MM.1S (cell line): ENCODE results near the gene LMX1B.

Source experiments
- DNase-seq: peaks from one replicate; pipeline ENCODE4 v3.0.0-alpha.2; 2015
- H2AFZ ChIP-seq: fragments of 300-600 bp; sonication (generic); 2 replicates; pipeline ENCODE4 v1.6.0; 2016; ENCODE audit warnings: antibody characterized with exemption, low read length
- H3F3A ChIP-seq: fragments of 300-600 bp; sonication (generic); 2 replicates; pipeline ENCODE4 v1.6.1; 2016; ENCODE audit warnings: mild to moderate bottlenecking, antibody characterized with exemption, low read length, moderate library complexity, mixed read lengths; ENCODE audit not compliant: insufficient read depth
- H3K27ac ChIP-seq: fragments of 300-600 bp; sonication (generic); 2 replicates; pipeline ENCODE4 v1.5.1; 2016; ENCODE audit warnings: mild to moderate bottlenecking, low read length
- H3K27me3 ChIP-seq: fragments of 300-600 bp; sonication (generic); replicated peaks from 2 replicates; pipeline ENCODE4 v1.6.0; 2016; ENCODE audit warnings: low read length; ENCODE audit not compliant: insufficient read depth
- H3K36me3 ChIP-seq: fragments of 300-600 bp; sonication (generic); replicated peaks from 2 replicates; pipeline ENCODE4 v1.6.1; 2016; ENCODE audit warnings: mild to moderate bottlenecking, low read length, mixed read lengths; ENCODE audit not compliant: insufficient read depth
- H3K4me1 ChIP-seq: fragments of 300-600 bp; sonication (generic); 2 replicates; pipeline ENCODE4 v1.6.1; 2016; ENCODE audit warnings: low read length, mixed read lengths
- H3K4me2 ChIP-seq: fragments of 300-600 bp; sonication (generic); 2 replicates; pipeline ENCODE4 v1.6.0; 2016; ENCODE audit warnings: low read depth, low read length
- H3K4me3 ChIP-seq: fragments of 300-600 bp; sonication (generic); 2 replicates; pipeline ENCODE4 v1.5.1; 2016; ENCODE audit warnings: low read length, mixed read lengths
- H3K79me2 ChIP-seq: fragments of 300-600 bp; sonication (generic); 2 replicates; pipeline ENCODE4 v1.6.1; 2016; ENCODE audit warnings: mixed run types, low read length, mixed read lengths
- H3K9ac ChIP-seq: fragments of 300-600 bp; sonication (generic); 2 replicates; pipeline ENCODE4 v1.6.1; 2016; ENCODE audit warnings: low read length, mixed read lengths
- H3K9me2 ChIP-seq: fragments of 300-600 bp; sonication (generic); replicated peaks from 2 replicates; pipeline ENCODE4 v1.6.1; 2016; ENCODE audit warnings: mild to moderate bottlenecking, low read length, mixed read lengths; ENCODE audit not compliant: insufficient read depth
- H3K9me3 ChIP-seq: fragments of 300-600 bp; sonication (generic); replicated peaks from 2 replicates; pipeline ENCODE4 v1.6.1; 2016; ENCODE audit warnings: mild to moderate bottlenecking, low read length, mixed read lengths; ENCODE audit not compliant: insufficient read depth
- H4K20me1 ChIP-seq: fragments of 300-600 bp; sonication (generic); 2 replicates; pipeline ENCODE4 v1.6.1; 2016; ENCODE audit warnings: mild to moderate bottlenecking, low read length, moderate library complexity, mixed read lengths; ENCODE audit not compliant: insufficient read depth
- CTCF ChIP-seq: fragments of 300-600 bp; sonication (generic); IDR thresholded peaks from 2 replicates; pipeline ENCODE4 v1.5.1; 2016; ENCODE audit warnings: antibody characterized with exemption, low read length, mixed read lengths
- EZH2 ChIP-seq: fragments of 300-600 bp; sonication (generic); optimal IDR thresholded peaks from 2 replicates; pipeline ENCODE3; 2017; ENCODE audit warnings: low read depth, mild to moderate bottlenecking, antibody characterized with exemption, low read length, mixed read lengths
- EZH2phosphoT487 ChIP-seq: fragments of 300-600 bp; sonication (generic); IDR thresholded peaks from 2 replicates; pipeline ENCODE4 v1.6.1; 2018; ENCODE audit warnings: antibody characterized with exemption, low read length

LMX1B gene

GRCh38 chr9:126584611-126585010 lies 29.1 kb upstream of the LMX1B start:
- no peak overlapping the region for H3K9ac ChIP-seq
- no peak overlapping the region for H3K4me2 ChIP-seq
- H3K9me2 ChIP-seq, result no peaks in the 10 kb centered on the region
- H3F3A ChIP-seq, result no peaks in the 10 kb centered on the region
- DNase-seq, result no peak
- no peaks in the 10 kb centered on the region for H3K4me1 ChIP-seq
- no peak overlapping the region for H2AFZ ChIP-seq
- H3K79me2 ChIP-seq, result no peaks in the 10 kb centered on the region
- H3K27ac ChIP-seq, result no peak overlapping the region
- no peaks in the 10 kb centered on the region for H3K9me3 ChIP-seq
- no peak overlapping the region for H3K4me3 ChIP-seq
- H3K36me3 ChIP-seq, result no peaks in the 10 kb centered on the region
- no peaks in the 10 kb centered on the region for H4K20me1 ChIP-seq
- peaks cover 69% of the 10 kb centered on the region for H3K27me3 ChIP-seq
- TF ChIP-seq EZH2 (no peak), CTCF (no peak), EZH2phosphoT487 (no peak)

DNA sequence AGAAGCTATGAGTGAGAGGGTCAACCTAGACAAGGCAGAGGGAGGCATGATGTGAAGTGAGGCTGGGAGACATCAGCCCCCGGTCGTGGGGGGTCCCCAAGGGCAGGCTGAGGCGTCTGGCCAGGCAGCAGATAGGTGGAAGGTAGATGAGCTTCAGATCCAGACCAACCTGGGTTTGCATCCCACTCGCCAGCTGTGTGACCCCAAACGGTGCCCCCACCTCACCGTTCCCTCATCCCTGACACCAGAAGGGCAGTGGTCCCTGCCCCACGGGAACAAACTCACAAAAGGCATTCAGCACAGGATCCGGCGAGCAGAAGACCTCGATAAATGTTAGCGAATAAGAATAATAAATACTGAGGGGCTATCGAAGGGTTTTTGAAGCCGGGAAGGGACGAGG lies 27.5 kb upstream of the LMX1B start:
- no peak for TF ChIP-seq EZH2
- no peak for TF ChIP-seq EZH2phosphoT487
- TF ChIP-seq CTCF, result no peak
- no peak overlapping the region for H3K9ac ChIP-seq
- no peak for DNase-seq
- H3K4me2 ChIP-seq, result no peak overlapping the region
- peaks cover 66% of the 10 kb centered on the region for H3K27me3 ChIP-seq
- no peak overlapping the region for H3K4me3 ChIP-seq
- H4K20me1 ChIP-seq, result no peaks in the 10 kb centered on the region
- H3K79me2 ChIP-seq, result no peaks in the 10 kb centered on the region
- no peaks in the 10 kb centered on the region for H3K9me2 ChIP-seq
- no peaks in the 10 kb centered on the region for H3K9me3 ChIP-seq
- H3F3A ChIP-seq, result no peaks in the 10 kb centered on the region
- no peak overlapping the region for H3K27ac ChIP-seq
- H2AFZ ChIP-seq, result no peak overlapping the region
- no peaks in the 10 kb centered on the region for H3K4me1 ChIP-seq
- H3K36me3 ChIP-seq, result no peaks in the 10 kb centered on the region

DNA sequence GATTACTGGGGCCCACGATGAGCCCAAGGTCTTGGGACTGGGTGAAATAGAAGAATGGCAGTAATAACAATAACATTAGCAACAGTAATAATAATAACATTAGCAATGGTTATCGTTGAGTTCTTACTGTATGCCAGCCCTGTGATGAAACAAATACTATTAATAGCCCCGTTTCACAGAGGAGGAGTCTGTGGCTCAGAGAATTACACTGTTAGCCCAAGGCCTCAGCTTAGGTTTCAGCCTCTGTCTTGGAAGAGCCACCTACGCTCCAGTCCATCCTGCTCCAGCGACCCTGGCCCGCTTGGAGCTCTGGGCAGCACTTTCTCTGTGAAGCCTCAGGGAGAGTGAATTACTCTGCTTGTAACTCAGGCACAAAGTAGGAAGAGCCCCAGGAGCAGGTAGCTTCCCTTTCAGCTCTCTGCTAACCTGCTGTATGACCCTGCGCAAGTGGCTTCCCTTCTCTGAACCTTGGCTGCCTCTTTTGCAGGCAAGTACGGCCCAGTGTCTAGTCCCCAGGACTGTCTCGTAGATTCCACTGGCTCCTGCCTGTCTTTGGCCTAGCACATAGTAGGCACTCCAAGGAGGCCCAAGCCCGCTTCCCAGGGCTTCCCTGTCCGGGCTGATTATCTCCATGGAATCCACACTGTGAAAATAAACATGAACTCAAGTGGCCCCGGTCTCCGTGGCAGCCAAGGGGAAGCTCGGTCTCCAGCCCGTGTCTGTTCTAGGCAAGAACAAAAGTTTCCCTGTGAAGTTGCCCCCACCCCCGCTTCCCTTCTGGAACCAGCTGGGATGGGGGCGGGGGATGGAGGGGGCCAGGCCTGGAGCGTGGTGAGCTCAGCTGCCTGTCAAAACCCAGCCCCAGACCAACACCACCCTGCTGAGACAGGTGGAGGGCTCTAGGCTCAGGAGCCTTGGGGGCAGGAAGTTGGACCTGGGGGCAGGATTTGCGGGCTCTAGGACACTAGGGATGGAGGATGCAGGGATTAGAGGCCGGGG lies 26.2 kb upstream of the LMX1B start:
- Histone ChIP-seq H4K20me1 (no peaks in the 10 kb centered on the region), H3K9ac (no peak overlapping the region), H3K4me3 (no peak overlapping the region), H3K36me3 (no peaks in the 10 kb centered on the region), H3K4me2 (no peak overlapping the region), H3K27ac (no peak overlapping the region), H3K27me3 (peaks cover 54% of the 10 kb centered on the region), H3F3A (no peaks in the 10 kb centered on the region), H3K4me1 (no peaks in the 10 kb centered on the region), H2AFZ (no peak overlapping the region), H3K79me2 (no peaks in the 10 kb centered on the region), H3K9me2 (no peaks in the 10 kb centered on the region), H3K9me3 (no peaks in the 10 kb centered on the region)
- no peak for TF ChIP-seq EZH2phosphoT487
- no peak for TF ChIP-seq CTCF
- no peak for TF ChIP-seq EZH2
- DNase-seq, result no peak
